ENCODE measurements around the gene RLN3. TPM values are rescaled to one million over a fixed set of nuclear protein-coding genes. Genes with fewer than 3 reads are reported as not detected.

The RLN3 gene
- total RNA-seq, 1 donor from 2014 or later, result not detected

- H3K27me3 Mint-ChIP-seq (ENCODE audit: unreplicated experiment), result no peaks in the 10 kb centered on the region
- no peak for DNase-seq (ENCODE audit: extremely low spot score, unreplicated experiment)
- TF ChIP-seq CTCF (IDR thresholded peaks at IDR 0.05), result no peak
- peaks cover 18% of the 10 kb centered on the region for H3K4me1 Mint-ChIP-seq (ENCODE audit: unreplicated experiment)
- peak overlapping the region; percentile 60 for H3K4me3 Mint-ChIP-seq (ENCODE audit: unreplicated experiment)
- no peaks in the 10 kb centered on the region for H3K36me3 Mint-ChIP-seq (ENCODE audit: unreplicated experiment)
- no peaks in the 10 kb centered on the region for H3K9me3 Mint-ChIP-seq (ENCODE audit: unreplicated experiment)
- peak overlapping the region; percentile 78 for H3K27ac Mint-ChIP-seq (ENCODE audit: unreplicated experiment)
Observed at GRCh38 chr19:14004619-14005348, 23.2 kb upstream of the RLN3 start.

- H3K27ac Mint-ChIP-seq (ENCODE audit: unreplicated experiment), result peak overlapping the region; percentile 100
- peaks cover 18% of the 10 kb centered on the region for H3K4me1 Mint-ChIP-seq (ENCODE audit: unreplicated experiment)
- DNase-seq (ENCODE audit: extremely low spot score, unreplicated experiment), result peak; percentile 97
- no peak for TF ChIP-seq CTCF (IDR thresholded peaks at IDR 0.05)
- H3K36me3 Mint-ChIP-seq (ENCODE audit: unreplicated experiment), result no peaks in the 10 kb centered on the region
- H3K9me3 Mint-ChIP-seq (ENCODE audit: unreplicated experiment), result no peaks in the 10 kb centered on the region
- H3K4me3 Mint-ChIP-seq (ENCODE audit: unreplicated experiment), result peak overlapping the region; percentile 96
- H3K27me3 Mint-ChIP-seq (ENCODE audit: unreplicated experiment), result no peaks in the 10 kb centered on the region
Observed at GRCh38 chr19:14005349-14006084, 22.4 kb upstream of the RLN3 start.

GRCh38 chr19:14006085-14006765 is 21.7 kb upstream of the RLN3 start, which contains the start of gene RFX1:
Gene RFX1 (minus strand): TSS chr19:14006320. CDS start chr19:13993843, 12,477 bp downstream.
- H3K27me3 Mint-ChIP-seq (ENCODE audit: unreplicated experiment), result no peaks in the 10 kb centered on the region
- no peaks in the 10 kb centered on the region for H3K9me3 Mint-ChIP-seq (ENCODE audit: unreplicated experiment)
- H3K27ac Mint-ChIP-seq (ENCODE audit: unreplicated experiment), result peak within 1 kb of the TSS; percentile 100
- TF ChIP-seq CTCF (IDR thresholded peaks at IDR 0.05), result no peak
- DNase-seq (ENCODE audit: extremely low spot score, unreplicated experiment), result peak; percentile 100
- peak within 1 kb of the TSS; percentile 96 for H3K4me3 Mint-ChIP-seq (ENCODE audit: unreplicated experiment)
- peaks cover 15% of the 10 kb centered on the region for H3K4me1 Mint-ChIP-seq (ENCODE audit: unreplicated experiment)
- no peaks in the 10 kb centered on the region for H3K36me3 Mint-ChIP-seq (ENCODE audit: unreplicated experiment)

- no peaks in the 10 kb centered on the region for H3K9me3 Mint-ChIP-seq (ENCODE audit: unreplicated experiment)
- no peaks in the 10 kb centered on the region for H3K27me3 Mint-ChIP-seq (ENCODE audit: unreplicated experiment)
- peak overlapping the region; percentile 96 for H3K4me3 Mint-ChIP-seq (ENCODE audit: unreplicated experiment)
- no peak for TF ChIP-seq CTCF (IDR thresholded peaks at IDR 0.05)
- H3K36me3 Mint-ChIP-seq (ENCODE audit: unreplicated experiment), result no peaks in the 10 kb centered on the region
- peaks cover 15% of the 10 kb centered on the region for H3K4me1 Mint-ChIP-seq (ENCODE audit: unreplicated experiment)
- DNase-seq (ENCODE audit: extremely low spot score, unreplicated experiment), result peak; percentile 96
- H3K27ac Mint-ChIP-seq (ENCODE audit: unreplicated experiment), result peak overlapping the region; percentile 100
Observed at GRCh38 chr19:14006766-14007562, 21.0 kb upstream of the RLN3 start.

All from osteocyte (in vitro differentiated cells).